ENCODE data around the gene RYR1.

The RYR1 gene

GRCh38 chr19:38441657-38442348, 8.3 kb downstream of the RYR1 start:
- H3K4me3 ChIP-seq (ENCODE audit: low read length) = no peak overlapping the region
- TF ChIP-seq, protein P1, sequence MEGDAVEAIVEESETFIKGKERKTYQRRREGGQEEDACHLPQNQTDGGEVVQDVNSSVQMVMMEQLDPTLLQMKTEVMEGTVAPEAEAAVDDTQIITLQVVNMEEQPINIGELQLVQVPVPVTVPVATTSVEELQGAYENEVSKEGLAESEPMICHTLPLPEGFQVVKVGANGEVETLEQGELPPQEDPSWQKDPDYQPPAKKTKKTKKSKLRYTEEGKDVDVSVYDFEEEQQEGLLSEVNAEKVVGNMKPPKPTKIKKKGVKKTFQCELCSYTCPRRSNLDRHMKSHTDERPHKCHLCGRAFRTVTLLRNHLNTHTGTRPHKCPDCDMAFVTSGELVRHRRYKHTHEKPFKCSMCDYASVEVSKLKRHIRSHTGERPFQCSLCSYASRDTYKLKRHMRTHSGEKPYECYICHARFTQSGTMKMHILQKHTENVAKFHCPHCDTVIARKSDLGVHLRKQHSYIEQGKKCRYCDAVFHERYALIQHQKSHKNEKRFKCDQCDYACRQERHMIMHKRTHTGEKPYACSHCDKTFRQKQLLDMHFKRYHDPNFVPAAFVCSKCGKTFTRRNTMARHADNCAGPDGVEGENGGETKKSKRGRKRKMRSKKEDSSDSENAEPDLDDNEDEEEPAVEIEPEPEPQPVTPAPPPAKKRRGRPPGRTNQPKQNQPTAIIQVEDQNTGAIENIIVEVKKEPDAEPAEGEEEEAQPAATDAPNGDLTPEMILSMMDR (conservative IDR thresholded peaks at IDR 0.05; ENCODE audit: low read depth, low read length) = peak; percentile 19
- DNase-seq (ENCODE audit: low read depth) = no peak

DNA sequence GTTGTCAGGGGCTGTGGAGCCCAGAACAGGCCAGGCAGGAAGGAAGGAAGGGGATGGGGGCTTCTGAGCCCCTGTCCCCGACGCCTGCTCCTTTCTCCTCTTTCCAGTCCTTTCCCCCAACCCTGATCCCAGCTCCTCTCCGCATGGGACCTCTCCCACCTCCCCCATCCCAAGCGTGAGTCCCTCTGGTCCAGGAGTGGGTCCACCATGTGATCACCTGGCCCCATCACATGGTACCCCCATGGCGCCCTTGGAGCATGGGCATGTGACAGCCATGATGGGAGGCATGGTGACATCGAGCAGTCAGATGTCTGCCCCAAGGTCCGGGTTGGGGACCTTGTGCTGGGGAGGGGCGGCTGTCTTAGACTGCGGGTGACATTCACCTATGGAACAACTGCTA, 9.2 kb downstream of the RYR1 start:
- no peak overlapping the region for H3K4me3 ChIP-seq (ENCODE audit: low read length)
- TF ChIP-seq, protein P1 (conservative IDR thresholded peaks at IDR 0.05; ENCODE audit: low read depth, low read length) = no peak
- no peak for DNase-seq (ENCODE audit: low read depth)

DNA sequence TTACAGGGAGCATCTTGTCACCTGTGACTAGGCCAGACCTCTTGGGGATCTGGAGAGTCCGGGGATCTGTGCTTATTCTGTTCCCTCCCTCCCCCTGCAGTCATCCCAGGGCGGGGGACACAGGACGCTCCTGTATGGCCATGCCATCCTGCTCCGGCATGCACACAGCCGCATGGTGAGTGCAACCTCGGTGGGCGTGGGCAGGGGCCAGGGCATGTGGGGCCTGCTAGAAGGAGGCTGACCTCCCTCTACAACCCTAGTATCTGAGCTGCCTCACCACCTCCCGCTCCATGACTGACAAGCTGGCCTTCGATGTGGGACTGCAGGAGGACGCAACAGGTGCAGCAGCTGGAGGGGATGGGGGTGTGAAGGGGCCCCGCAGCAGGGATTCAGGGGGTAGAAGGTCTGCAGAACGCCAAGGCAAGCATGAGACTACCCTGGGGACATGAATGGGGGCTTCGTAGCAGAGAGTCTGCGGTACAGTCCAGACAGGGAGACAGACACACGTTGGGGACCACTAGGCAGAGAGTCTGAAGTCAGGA, 10.0 kb downstream of the RYR1 start:
- TF ChIP-seq, protein P1 (conservative IDR thresholded peaks at IDR 0.05; ENCODE audit: low read depth, low read length) = no peak
- no peak overlapping the region for H3K4me3 ChIP-seq (ENCODE audit: low read length)
- DNase-seq (ENCODE audit: low read depth) = no peak

- DNase-seq (ENCODE audit: low read depth) = no peak
- H3K4me3 ChIP-seq (ENCODE audit: low read length) = no peak overlapping the region
- TF ChIP-seq, protein P1 (conservative IDR thresholded peaks at IDR 0.05; ENCODE audit: low read depth, low read length) = no peak
These were observed 10.5 kb downstream of the RYR1 start for GRCh38 chr19:38444026-38444425.

DNA sequence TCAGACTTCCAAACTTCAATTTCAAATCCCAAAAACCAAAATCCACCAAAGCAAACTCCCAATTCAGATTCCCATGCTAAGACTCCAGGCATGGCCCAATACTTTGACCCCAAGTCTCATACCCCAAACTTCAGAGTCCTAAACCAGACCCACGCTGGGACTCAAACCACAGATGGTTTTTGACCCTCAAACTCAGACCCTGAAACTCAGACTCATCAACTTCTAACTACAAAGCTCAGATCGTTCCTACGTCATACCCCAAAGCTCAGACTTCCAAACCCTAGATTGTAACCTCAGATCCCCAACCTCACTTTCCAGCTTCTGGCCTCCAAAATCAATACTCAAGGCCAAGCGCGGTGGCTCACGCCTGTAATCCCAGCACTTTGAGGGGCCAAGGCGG, 11.9 kb downstream of the RYR1 start:
- TF ChIP-seq, protein P1 (conservative IDR thresholded peaks at IDR 0.05; ENCODE audit: low read depth, low read length) = no peak
- no peak overlapping the region for H3K4me3 ChIP-seq (ENCODE audit: low read length)
- no peak for DNase-seq (ENCODE audit: low read depth)

GRCh38 chr19:38448225-38448624, 14.7 kb downstream of the RYR1 start:
- TF ChIP-seq, protein P1 (conservative IDR thresholded peaks at IDR 0.05; ENCODE audit: low read depth, low read length) = no peak
- no peak overlapping the region for H3K4me3 ChIP-seq (ENCODE audit: low read length)
- DNase-seq (ENCODE audit: low read depth) = no peak

DNA sequence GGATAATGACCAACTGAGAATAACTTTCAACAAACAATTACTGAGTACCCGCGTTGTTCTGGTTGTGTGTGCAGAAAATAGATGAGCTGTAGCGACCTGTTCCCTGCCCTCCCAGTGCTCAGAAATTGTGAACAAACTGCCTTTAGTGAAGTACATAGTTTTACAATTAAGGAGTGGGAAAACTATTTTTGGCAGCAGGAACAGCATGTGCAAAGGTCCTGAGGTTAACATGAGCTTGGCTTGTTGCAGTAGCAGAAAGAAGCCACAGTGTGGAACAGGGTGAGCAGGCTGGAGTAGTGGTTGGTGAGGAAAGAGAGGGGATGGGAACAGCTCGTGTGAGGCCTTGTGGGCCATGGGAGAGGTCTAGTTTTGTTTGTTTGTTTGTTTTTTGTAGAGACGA, 16.0 kb downstream of the RYR1 start:
- no peak for DNase-seq (ENCODE audit: low read depth)
- TF ChIP-seq, protein P1 (conservative IDR thresholded peaks at IDR 0.05; ENCODE audit: low read depth, low read length) = no peak
- H3K4me3 ChIP-seq (ENCODE audit: low read length) = no peak overlapping the region
